ENCODE data around the gene TDRD9.

TDRD9 gene

GRCh38 chr14:104081261-104081835 lies 153.1 kb downstream of the TDRD9 start:
- H3K9ac ChIP-seq (ENCODE audit: low read depth in 1 of 2, low read length in 2 of 2) = peak overlapping the region; percentile 67 to 68
- no peaks in the 10 kb centered on the region for H3K9me3 ChIP-seq (ENCODE audit: control insufficient read depth in 1 of 2, low read length in 2 of 2)
- peaks cover 3 to 4% of the 10 kb centered on the region in 2 donors for H3K27me3 ChIP-seq (ENCODE audit: control insufficient read depth in 1 of 2, insufficient read depth in 2 of 2, low read length in 2 of 2)
- peak overlapping the region; percentile 21 to 55 for H3K4me3 ChIP-seq (ENCODE audit: low read depth in 1 of 2, low read length in 2 of 2)
- peak overlapping the region; percentile 42 for H3K27ac ChIP-seq (ENCODE audit: low read depth, low read length)
- H3K36me3 ChIP-seq (ENCODE audit: control insufficient read depth in 1 of 2, insufficient read depth in 2 of 2, low read length in 2 of 2) = no peaks in the 10 kb centered on the region
- H3K4me1 ChIP-seq (ENCODE audit: control insufficient read depth in 1 of 2, insufficient read depth in 2 of 2, low read length in 2 of 2) = peaks cover 45 to 54% of the 10 kb centered on the region in 2 donors

DNA sequence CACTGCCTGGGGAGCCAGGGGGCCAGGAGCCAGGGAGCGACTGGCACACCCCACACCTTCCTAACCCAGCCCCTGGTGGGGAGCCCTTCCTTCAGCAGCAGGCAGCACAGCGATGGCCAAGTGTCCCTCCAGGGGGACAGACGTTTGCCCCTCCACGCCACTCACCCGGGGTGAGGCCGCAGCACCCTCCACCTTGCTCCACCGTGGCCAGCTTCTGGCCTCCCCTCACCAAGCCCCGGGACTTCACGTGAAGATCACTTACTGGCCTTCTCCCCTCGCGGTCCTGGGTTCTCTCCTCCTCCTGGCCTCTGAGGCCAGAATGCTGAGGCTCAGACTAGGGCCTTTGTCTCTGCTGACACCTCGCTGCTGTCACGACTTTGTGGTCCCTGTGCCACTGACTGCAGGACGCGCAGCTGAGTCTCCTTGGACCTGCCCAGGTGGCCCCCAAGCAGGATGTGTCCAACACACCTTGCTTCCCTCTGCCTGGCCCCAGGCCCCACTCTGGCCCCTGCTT lies 153.8 kb downstream of the TDRD9 start:
- H3K9me3 ChIP-seq (ENCODE audit: control insufficient read depth in 1 of 2, low read length in 2 of 2) = no peaks in the 10 kb centered on the region
- peak overlapping the region; percentile 42 for H3K27ac ChIP-seq (ENCODE audit: low read depth, low read length)
- H3K36me3 ChIP-seq (ENCODE audit: control insufficient read depth in 1 of 2, insufficient read depth in 2 of 2, low read length in 2 of 2) = no peaks in the 10 kb centered on the region
- peaks cover 51 to 61% of the 10 kb centered on the region in 2 donors for H3K4me1 ChIP-seq (ENCODE audit: control insufficient read depth in 1 of 2, insufficient read depth in 2 of 2, low read length in 2 of 2)
- H3K4me3 ChIP-seq (ENCODE audit: low read depth in 1 of 2, low read length in 2 of 2) = peak overlapping the region; percentile 4 to 55
- H3K9ac ChIP-seq (ENCODE audit: low read depth in 1 of 2, low read length in 2 of 2) = peak overlapping the region; percentile 67 to 68
- H3K27me3 ChIP-seq (ENCODE audit: control insufficient read depth in 1 of 2, insufficient read depth in 2 of 2, low read length in 2 of 2) = peaks cover 4 to 5% of the 10 kb centered on the region in 2 donors

DNA sequence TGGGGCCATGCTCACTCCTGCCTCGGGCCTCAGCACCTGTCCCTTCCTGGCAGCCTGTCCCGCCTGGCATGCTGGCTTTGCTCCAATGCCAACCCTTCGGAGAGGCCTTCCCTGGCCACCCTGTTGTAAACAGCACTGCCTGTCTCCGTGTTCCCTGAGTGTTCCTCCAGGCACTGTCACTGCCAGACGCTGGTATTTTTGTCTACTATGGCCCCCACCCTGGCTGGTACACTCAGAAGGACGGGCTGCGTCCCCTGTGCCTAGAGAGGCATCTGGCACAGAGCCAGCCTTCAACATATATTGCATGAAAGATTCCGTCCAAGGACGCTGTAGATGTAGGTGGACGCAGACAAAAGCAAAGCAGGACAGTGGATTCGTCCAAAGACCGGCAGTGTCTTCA lies 154.6 kb downstream of the TDRD9 start:
- H3K27me3 ChIP-seq (ENCODE audit: control insufficient read depth in 1 of 2, insufficient read depth in 2 of 2, low read length in 2 of 2) = peaks cover 4 to 5% of the 10 kb centered on the region in 2 donors
- H3K9me3 ChIP-seq (ENCODE audit: control insufficient read depth in 1 of 2, low read length in 2 of 2) = no peaks in the 10 kb centered on the region
- peaks cover 59 to 69% of the 10 kb centered on the region in 2 donors for H3K4me1 ChIP-seq (ENCODE audit: control insufficient read depth in 1 of 2, insufficient read depth in 2 of 2, low read length in 2 of 2)
- no peak overlapping the region for H3K27ac ChIP-seq (ENCODE audit: low read depth, low read length)
- peak overlapping the region; percentile 10 to 55 for H3K4me3 ChIP-seq (ENCODE audit: low read depth in 1 of 2, low read length in 2 of 2)
- H3K36me3 ChIP-seq (ENCODE audit: control insufficient read depth in 1 of 2, insufficient read depth in 2 of 2, low read length in 2 of 2) = no peaks in the 10 kb centered on the region
- peak overlapping the region; percentile 12 to 68 for H3K9ac ChIP-seq (ENCODE audit: low read depth in 1 of 2, low read length in 2 of 2)

GRCh38 chr14:104084251-104085002 lies 156.2 kb downstream of the TDRD9 start:
- Histone ChIP-seq H3K9ac (ENCODE audit: low read depth in 1 of 2, low read length in 2 of 2) (no peak overlapping the region), H3K4me3 (ENCODE audit: low read depth in 1 of 2, low read length in 2 of 2) (no peak overlapping the region), H3K27me3 (ENCODE audit: control insufficient read depth in 1 of 2, insufficient read depth in 2 of 2, low read length in 2 of 2) (peaks cover 4 to 5% of the 10 kb centered on the region in 2 donors), H3K36me3 (ENCODE audit: control insufficient read depth in 1 of 2, insufficient read depth in 2 of 2, low read length in 2 of 2) (no peaks in the 10 kb centered on the region), H3K4me1 (ENCODE audit: control insufficient read depth in 1 of 2, insufficient read depth in 2 of 2, low read length in 2 of 2) (peaks cover 63 to 78% of the 10 kb centered on the region in 2 donors), H3K27ac (ENCODE audit: low read depth, low read length) (peak overlapping the region; percentile 10), H3K9me3 (ENCODE audit: control insufficient read depth in 1 of 2, low read length in 2 of 2) (no peaks in the 10 kb centered on the region)

DNA sequence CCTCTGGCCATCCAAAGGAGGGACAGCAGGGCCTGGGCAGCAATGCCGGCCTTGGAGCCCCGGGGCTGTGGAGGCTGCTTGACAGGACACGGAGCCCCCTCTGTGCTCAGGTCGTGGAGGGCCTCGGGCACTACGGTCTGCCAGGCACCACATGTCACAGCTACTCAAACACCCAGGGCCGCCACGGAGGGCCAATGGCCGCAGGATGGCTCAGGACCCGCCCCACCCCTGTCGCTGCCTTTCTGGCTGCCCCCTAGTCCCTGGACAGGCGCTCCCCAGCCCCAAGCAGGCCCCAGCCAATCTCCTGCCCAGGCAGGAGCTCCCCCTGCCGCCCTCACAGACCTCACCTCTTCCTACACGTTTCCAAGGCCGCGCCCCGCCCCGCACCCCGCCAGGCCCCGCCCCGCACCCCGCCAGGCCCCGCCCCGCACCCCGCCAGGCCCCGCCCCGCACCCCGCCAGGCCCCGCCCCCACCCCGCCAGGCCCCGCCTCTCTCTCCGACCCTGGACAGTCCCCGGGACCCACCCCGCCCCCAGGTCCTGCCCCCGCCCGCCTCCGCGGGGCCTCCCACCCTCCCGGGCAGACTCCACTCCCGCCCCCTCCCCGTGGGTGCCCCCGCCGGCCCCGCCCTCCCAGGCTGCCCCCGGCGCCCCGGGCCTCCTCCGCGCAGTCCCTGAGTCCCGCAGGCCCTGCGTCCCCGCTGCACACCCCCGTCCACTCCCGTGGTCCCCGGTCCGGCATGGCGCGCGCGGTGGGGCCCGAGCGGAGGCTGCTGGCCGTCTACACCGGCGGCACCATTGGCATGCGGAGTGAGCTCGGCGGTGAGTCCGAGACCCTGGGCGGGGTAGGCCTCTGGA lies 157.0 kb downstream of the TDRD9 start, which contains the start of gene ASPG:
ASPG (plus strand) TSS at position 669 of the 857 bp plus-strand sequence; CDS start at position 740, 71 bp downstream.
- Histone ChIP-seq H3K9ac (ENCODE audit: low read depth in 1 of 2, low read length in 2 of 2) (peak within 1 kb of the TSS; percentile 19 to 38), H3K27me3 (ENCODE audit: control insufficient read depth in 1 of 2, insufficient read depth in 2 of 2, low read length in 2 of 2) (peaks cover 4 to 5% of the 10 kb centered on the region in 2 donors), H3K4me3 (ENCODE audit: low read depth in 1 of 2, low read length in 2 of 2) (peak within 1 kb of the TSS; percentile 10 to 17), H3K4me1 (ENCODE audit: control insufficient read depth in 1 of 2, insufficient read depth in 2 of 2, low read length in 2 of 2) (peaks cover 63 to 78% of the 10 kb centered on the region in 2 donors), H3K36me3 (ENCODE audit: control insufficient read depth in 1 of 2, insufficient read depth in 2 of 2, low read length in 2 of 2) (no peaks in the 10 kb centered on the region), H3K27ac (ENCODE audit: low read depth, low read length) (peak within 1 kb of the TSS; percentile 10), H3K9me3 (ENCODE audit: control insufficient read depth in 1 of 2, low read length in 2 of 2) (no peaks in the 10 kb centered on the region)

GRCh38 chr14:104085889-104086201 lies 157.6 kb downstream of the TDRD9 start:
- no peak overlapping the region for H3K4me3 ChIP-seq (ENCODE audit: low read depth in 1 of 2, low read length in 2 of 2)
- H3K4me1 ChIP-seq (ENCODE audit: control insufficient read depth in 1 of 2, insufficient read depth in 2 of 2, low read length in 2 of 2) = peaks cover 58 to 74% of the 10 kb centered on the region in 2 donors
- peak overlapping the region; percentile 19 to 38 for H3K9ac ChIP-seq (ENCODE audit: low read depth in 1 of 2, low read length in 2 of 2)
- H3K9me3 ChIP-seq (ENCODE audit: control insufficient read depth in 1 of 2, low read length in 2 of 2) = no peaks in the 10 kb centered on the region
- H3K27me3 ChIP-seq (ENCODE audit: control insufficient read depth in 1 of 2, insufficient read depth in 2 of 2, low read length in 2 of 2) = peaks cover 4 to 5% of the 10 kb centered on the region in 2 donors
- H3K36me3 ChIP-seq (ENCODE audit: control insufficient read depth in 1 of 2, insufficient read depth in 2 of 2, low read length in 2 of 2) = no peaks in the 10 kb centered on the region
- H3K27ac ChIP-seq (ENCODE audit: low read depth, low read length) = no peak overlapping the region

GRCh38 chr14:104086210-104086660 lies 158.0 kb downstream of the TDRD9 start:
- no peaks in the 10 kb centered on the region for H3K9me3 ChIP-seq (ENCODE audit: control insufficient read depth in 1 of 2, low read length in 2 of 2)
- no peaks in the 10 kb centered on the region for H3K36me3 ChIP-seq (ENCODE audit: control insufficient read depth in 1 of 2, insufficient read depth in 2 of 2, low read length in 2 of 2)
- H3K4me1 ChIP-seq (ENCODE audit: control insufficient read depth in 1 of 2, insufficient read depth in 2 of 2, low read length in 2 of 2) = peaks cover 55 to 70% of the 10 kb centered on the region in 2 donors
- H3K27ac ChIP-seq (ENCODE audit: low read depth, low read length) = no peak overlapping the region
- peak overlapping the region; percentile 19 to 38 for H3K9ac ChIP-seq (ENCODE audit: low read depth in 1 of 2, low read length in 2 of 2)
- peaks cover 4 to 5% of the 10 kb centered on the region in 2 donors for H3K27me3 ChIP-seq (ENCODE audit: control insufficient read depth in 1 of 2, insufficient read depth in 2 of 2, low read length in 2 of 2)
- peak overlapping the region; percentile 10 to 17 for H3K4me3 ChIP-seq (ENCODE audit: low read depth in 1 of 2, low read length in 2 of 2)

GRCh38 chr14:104086661-104087461 lies 158.6 kb downstream of the TDRD9 start:
- Histone ChIP-seq H3K9ac (ENCODE audit: low read depth in 1 of 2, low read length in 2 of 2) (peak overlapping the region in 1 of 2 donors; percentile 39), H3K4me1 (ENCODE audit: control insufficient read depth in 1 of 2, insufficient read depth in 2 of 2, low read length in 2 of 2) (peaks cover 48 to 64% of the 10 kb centered on the region in 2 donors), H3K4me3 (ENCODE audit: low read depth in 1 of 2, low read length in 2 of 2) (peak overlapping the region; percentile 10 to 17), H3K27me3 (ENCODE audit: control insufficient read depth in 1 of 2, insufficient read depth in 2 of 2, low read length in 2 of 2) (peaks cover 4 to 5% of the 10 kb centered on the region in 2 donors), H3K27ac (ENCODE audit: low read depth, low read length) (no peak overlapping the region), H3K36me3 (ENCODE audit: control insufficient read depth in 1 of 2, insufficient read depth in 2 of 2, low read length in 2 of 2) (no peaks in the 10 kb centered on the region), H3K9me3 (ENCODE audit: control insufficient read depth in 1 of 2, low read length in 2 of 2) (no peaks in the 10 kb centered on the region)

- H3K36me3 ChIP-seq (ENCODE audit: control insufficient read depth in 1 of 2, insufficient read depth in 2 of 2, low read length in 2 of 2) = no peaks in the 10 kb centered on the region
- no peak overlapping the region for H3K4me3 ChIP-seq (ENCODE audit: low read depth in 1 of 2, low read length in 2 of 2)
- peaks cover 4 to 5% of the 10 kb centered on the region in 2 donors for H3K27me3 ChIP-seq (ENCODE audit: control insufficient read depth in 1 of 2, insufficient read depth in 2 of 2, low read length in 2 of 2)
- peak overlapping the region in 1 of 2 donors; percentile 39 for H3K9ac ChIP-seq (ENCODE audit: low read depth in 1 of 2, low read length in 2 of 2)
- H3K27ac ChIP-seq (ENCODE audit: low read depth, low read length) = peak overlapping the region; percentile 55
- H3K4me1 ChIP-seq (ENCODE audit: control insufficient read depth in 1 of 2, insufficient read depth in 2 of 2, low read length in 2 of 2) = peaks cover 43 to 57% of the 10 kb centered on the region in 2 donors
- no peaks in the 10 kb centered on the region for H3K9me3 ChIP-seq (ENCODE audit: control insufficient read depth in 1 of 2, low read length in 2 of 2)
Measured at GRCh38 chr14:104087505-104087904, 159.2 kb downstream of the TDRD9 start.

All from duodenal mucosa (tissue), 2 donors.